HCT116 (cell line): Measurements from ENCODE around the gene PLA2G7. TPM values are rescaled to one million over a fixed set of nuclear protein-coding genes. Genes with fewer than 3 reads are reported as not detected.

Source experiments
- ATAC-seq: fragments of 200-7000 bp; cut with Tn5 transposase; 2 replicates; pipeline ENCODE4 v1.9.1; 2020; ENCODE audit warnings: mild to moderate bottlenecking, moderate library complexity
- BruUV-seq: library from RNA; stranded (reverse); fragments of 400-500 nt; replicated peaks from 2 replicates; lab custom pipeline; 2021; lab: Mats Ljungman, UMichigan
- CTCF ChIA-PET: fragments of 300-600 bp; sonication (Branson Sonifier 250); formaldehyde crosslinking; loops from one replicate; lab custom pipeline; 2021; ENCODE audit warnings: antibody characterized with exemption; lab: Charles Lee
- POLR2A ChIA-PET: fragments of 300-600, 350-600 bp; sonication (Branson Sonifier 250); formaldehyde crosslinking; loops from one replicate; lab custom pipeline; 2021; ENCODE audit warnings: antibody characterized with exemption; lab: Charles Lee
- RAD21 ChIA-PET, 2 experiments: fragments of 300-600 bp; sonication (Branson Sonifier 250); formaldehyde crosslinking; loops; one replicate each; lab custom pipeline; 2023; ENCODE audit warnings: low total read pairs in 2 of 2; ENCODE audit not compliant: uncharacterized antibody in 2 of 2, unreplicated experiment in 2 of 2, low non-redundant PET in 1 of 2; lab: Charles Lee
- DNase-seq: peaks from one replicate; pipeline ENCODE4 v3.0.0-alpha.2; 2010; ENCODE audit warnings: low read depth, low spot score
- H2AFZ ChIP-seq: fragments of 200-600 bp; shearing (Covaris generic), sonication (generic); 2 replicates; pipeline ENCODE4 v1.6.1; 2017; ENCODE audit warnings: low read depth, mixed run types, mixed read lengths, antibody characterized with exemption, low read length; ENCODE audit not compliant: poor library complexity, severe bottlenecking
- H3K27ac ChIP-seq: 2 replicates; pipeline ENCODE4 v1.5.1; 2012; ENCODE audit warnings: low read depth, low read length
- H3K27me3 ChIP-seq: fragments of 200-600 bp; sonication (generic); 2 replicates; pipeline ENCODE4 v1.6.1; 2016; ENCODE audit warnings: mixed run types, low read length, mixed read lengths; ENCODE audit not compliant: insufficient read depth
- H3K36me3 ChIP-seq, 2 experiments: fragments of 200-500 bp in 1 of 2; fragments of 200-600 bp in 1 of 2; sonication (Bioruptor generic) in 1 of 2; sonication (generic) in 1 of 2; 2 replicates each; pipeline versions ENCODE4 v1.5.1 to v1.6.1; 2014 to 2016; ENCODE audit warnings: low read length in 2 of 2, inconsistent platforms in 1 of 2, mixed read lengths in 1 of 2, mixed run types in 1 of 2; ENCODE audit not compliant: insufficient read depth in 2 of 2, control insufficient read depth in 1 of 2
- H3K4me1 ChIP-seq, 2 experiments: fragments of 200-600 bp in 1 of 2; sonication (generic) in 1 of 2; 2 replicates each; pipeline versions ENCODE4 v1.5.1 to v1.6.1; 2012 to 2017; ENCODE audit warnings: low read length in 2 of 2, inconsistent platforms in 1 of 2, mild to moderate bottlenecking in 1 of 2, mixed read lengths in 1 of 2, mixed run types in 1 of 2, moderate library complexity in 1 of 2; ENCODE audit not compliant: insufficient read depth in 2 of 2, control insufficient read depth in 1 of 2
- H3K4me2 ChIP-seq: fragments of 200-600 bp; sonication (generic); 2 replicates; pipeline ENCODE4 v1.6.1; 2017; ENCODE audit warnings: mixed run types, low read length, mixed read lengths
- H3K4me3 ChIP-seq, 2 experiments: fragments of 200-600 bp in 1 of 2; sonication (generic) in 1 of 2; replicated peaks in 1 of 2; 2 replicates each; pipeline ENCODE4 v1.5.1; 2011 to 2016; ENCODE audit warnings: low read length in 2 of 2, control low read depth in 1 of 2, low read depth in 1 of 2, mild to moderate bottlenecking in 1 of 2, mixed read lengths in 1 of 2, mixed run types in 1 of 2
- H3K79me2 ChIP-seq: fragments of 200-600 bp; sonication (generic); 2 replicates; pipeline ENCODE4 v1.6.1; 2017; ENCODE audit warnings: mild to moderate bottlenecking, mixed run types, low read length, moderate library complexity, mixed read lengths; ENCODE audit not compliant: insufficient read depth
- H3K9ac ChIP-seq: fragments of 200-600 bp; sonication (generic); 2 replicates; pipeline ENCODE4 v1.6.1; 2016; ENCODE audit warnings: low read length, mixed read lengths
- H3K9me2 ChIP-seq: fragments of 200-600 bp; sonication (generic), shearing (Covaris generic); 2 replicates; pipeline ENCODE4 v1.6.1; 2017; ENCODE audit warnings: mixed run types, mild to moderate bottlenecking, moderate library complexity; ENCODE audit not compliant: insufficient read depth
- H3K9me3 ChIP-seq, 2 experiments: fragments of 200-500 bp in 1 of 2; fragments of 200-600 bp in 1 of 2; sonication (Bioruptor generic) in 1 of 2; sonication (generic) in 1 of 2; 2 replicates each; pipeline ENCODE4 v1.6.1; 2014 to 2017; ENCODE audit warnings: low read length in 2 of 2, mixed read lengths in 2 of 2, inconsistent platforms in 1 of 2, low read depth in 1 of 2, mild to moderate bottlenecking in 1 of 2, mixed run types in 1 of 2, moderate library complexity in 1 of 2; ENCODE audit not compliant: control insufficient read depth in 1 of 2, insufficient read depth in 1 of 2
- H4K20me1 ChIP-seq: fragments of 200-600 bp; sonication (generic), shearing (Covaris generic); 2 replicates; pipeline ENCODE4 v1.6.1; 2017; ENCODE audit warnings: mixed run types, mild to moderate bottlenecking, moderate library complexity; ENCODE audit not compliant: insufficient read depth
- ATF3 ChIP-seq: IDR thresholded peaks from 2 replicates; pipeline ENCODE4 v1.6.1; 2012
- CBX3 ChIP-seq: IDR thresholded peaks from 2 replicates; pipeline ENCODE4 v1.6.1; 2012; ENCODE audit warnings: low read depth
- CEBPB ChIP-seq: IDR thresholded peaks from 2 replicates; pipeline ENCODE4 v1.6.1; 2012; ENCODE audit warnings: low read depth
- CTCF ChIP-seq, 3 experiments: fragments of 200-600 bp in 1 of 3; sonication (generic) in 1 of 3; IDR thresholded peaks in 2 of 3; conservative IDR thresholded peaks in 1 of 3; 2 replicates each; pipeline ENCODE4 v1.5.1; 2012 to 2017; ENCODE audit warnings: low read depth in 2 of 3, low read length in 2 of 3, antibody characterized with exemption in 1 of 3, borderline replicate concordance in 1 of 3, control low read depth in 1 of 3, mild to moderate bottlenecking in 1 of 3, mixed read lengths in 1 of 3, mixed run types in 1 of 3, moderate library complexity in 1 of 3; ENCODE audit not compliant: insufficient read depth in 1 of 3
- EGR1 ChIP-seq: IDR thresholded peaks from 2 replicates; pipeline ENCODE4 v1.6.1; 2012; ENCODE audit warnings: low read depth
- ELF1 ChIP-seq: IDR thresholded peaks from 2 replicates; pipeline ENCODE4 v1.6.1; 2012; ENCODE audit warnings: low read depth, borderline replicate concordance
- EZH2 ChIP-seq: fragments of 200-600 bp; sonication (generic); IDR thresholded peaks from 2 replicates; pipeline ENCODE4 v1.6.1; 2017; ENCODE audit warnings: antibody characterized with exemption, mixed run types
- EZH2phosphoT487 ChIP-seq: fragments of 200-600 bp; IDR thresholded peaks from 2 replicates; pipeline ENCODE4 v1.6.1; 2018; ENCODE audit warnings: antibody characterized with exemption, borderline replicate concordance
- FOSL1 ChIP-seq: IDR thresholded peaks from 2 replicates; pipeline ENCODE4 v1.6.1; 2012; ENCODE audit warnings: low read depth
- JUND ChIP-seq: IDR thresholded peaks from 2 replicates; pipeline ENCODE4 v1.6.1; 2012
- MAX ChIP-seq: IDR thresholded peaks from 2 replicates; pipeline ENCODE4 v1.6.1; 2012
- POLR2A ChIP-seq: IDR thresholded peaks from 2 replicates; pipeline ENCODE4 v1.7.0; 2011; ENCODE audit warnings: borderline replicate concordance; ENCODE audit not compliant: insufficient read depth, insufficient read length; ENCODE audit errors: extremely low read depth
- POLR2AphosphoS5 ChIP-seq: IDR thresholded peaks from 2 replicates; pipeline ENCODE4 v1.6.1; 2011; ENCODE audit warnings: mild to moderate bottlenecking, low read depth, low read length, moderate library complexity
- SIN3A ChIP-seq: IDR thresholded peaks from 2 replicates; pipeline ENCODE4 v1.6.1; 2012; ENCODE audit warnings: low read depth
- SP1 ChIP-seq: IDR thresholded peaks from 2 replicates; pipeline ENCODE4 v1.6.1; 2012; ENCODE audit warnings: low read depth
- SRF ChIP-seq: IDR thresholded peaks from 2 replicates; pipeline ENCODE4 v1.6.1; 2012; ENCODE audit warnings: low read depth
- TCF7L2 ChIP-seq: IDR thresholded peaks from 2 replicates; pipeline ENCODE4 v1.7.0; 2011; ENCODE audit warnings: borderline replicate concordance, inconsistent platforms; ENCODE audit not compliant: insufficient read depth, insufficient read length; ENCODE audit errors: extremely low read depth
- YY1 ChIP-seq: IDR thresholded peaks from 2 replicates; pipeline ENCODE4 v1.6.1; 2011; ENCODE audit warnings: low read length, low read depth, moderate library complexity, mild to moderate bottlenecking; ENCODE audit not compliant: insufficient replicate concordance; ENCODE audit errors: extremely low read depth
- ZBTB33 ChIP-seq: IDR thresholded peaks from 2 replicates; pipeline ENCODE4 v1.6.1; 2011; ENCODE audit warnings: mild to moderate bottlenecking, low read length, moderate library complexity; ENCODE audit not compliant: insufficient replicate concordance; ENCODE audit errors: extremely low read depth
- ZFX ChIP-seq: fragments of 450-650 bp; IDR thresholded peaks from 2 replicates; pipeline ENCODE4 v1.6.1; 2017
- ZNF274 ChIP-seq: fragments of 200-500 bp; sonication (Bioruptor generic); IDR thresholded peaks from 2 replicates; pipeline ENCODE4 v1.6.1; 2014; ENCODE audit warnings: mild to moderate bottlenecking, low read depth, low read length, inconsistent platforms
- intact Hi-C: fragments of 100-400 bp; cut with micrococcal nuclease; formaldehyde crosslinking; loops from 2 replicates; pipeline ENCODE4 v1.10.0; 2022
- total RNA-seq: library from RNA; stranded (reverse); gene quantifications from one replicate; pipeline ENCODE4 v1.2.1, GENCODE V29; 2021; ENCODE audit not compliant: unreplicated experiment

The PLA2G7 gene
- total RNA-seq, 1 experiment from 2014 or later: 2.8 TPM

GRCh38 chr6:46773201-46773855 lies 38.2 kb upstream of the PLA2G7 start (continued):
- no peak for TF ChIP-seq ZBTB33
- no peak for TF ChIP-seq SRF
- no peak for TF ChIP-seq EZH2phosphoT487
- no peak for TF ChIP-seq MAX
- no peak for TF ChIP-seq CBX3
- TF ChIP-seq EGR1: no peak
- TF ChIP-seq JUND: no peak

- intact Hi-C loops: no loop called here
- TF ChIP-seq EZH2 (no peak), EGR1 (no peak), FOSL1 (no peak), JUND (no peak), EZH2phosphoT487 (no peak), YY1 (no peak), ZNF274 (no peak), POLR2AphosphoS5 (no peak), CTCF (IDR thresholded peaks at IDR 0.05 in 2 of 3, conservative IDR thresholded peaks at IDR 0.05 in 1 of 3; ENCODE audit: borderline replicate concordance in 1 of 3, insufficient read depth in 1 of 3, low read depth in 2 of 3, low read length in 2 of 3) (no peak), ELF1 (no peak), SP1 (no peak), MAX (no peak), TCF7L2 (no peak), CEBPB (no peak), POLR2A (no peak), ATF3 (no peak), ZFX (no peak), SIN3A (no peak)
Measured at GRCh38 chr6:46772762-46773161, 37.6 kb upstream of the PLA2G7 start.

More at GRCh38 chr6:46772762-46773161, 37.6 kb upstream of the PLA2G7 start:
- Histone ChIP-seq H3K27me3 (no peaks in the 10 kb centered on the region), H3K9me2 (no peaks in the 10 kb centered on the region), H3K36me3 (no peaks in the 10 kb centered on the region), H4K20me1 (no peaks in the 10 kb centered on the region), H3K27ac (no peak overlapping the region), H3K9ac (no peak overlapping the region), H2AFZ (no peak overlapping the region), H3K79me2 (no peaks in the 10 kb centered on the region), H3K4me3 (no peak overlapping the region), H3K9me3 (no peaks in the 10 kb centered on the region), H3K4me2 (no peak overlapping the region), H3K4me1 (no peaks in the 10 kb centered on the region)
- POLR2A ChIA-PET: no interaction called here
- BruUV-seq: no TSS peak
- ATAC-seq: no peak
- no peak for DNase-seq
- CTCF ChIA-PET: no interaction called here
- RAD21 ChIA-PET: no interaction called here
